ENCODE results near the gene RETREG3.

DNA sequence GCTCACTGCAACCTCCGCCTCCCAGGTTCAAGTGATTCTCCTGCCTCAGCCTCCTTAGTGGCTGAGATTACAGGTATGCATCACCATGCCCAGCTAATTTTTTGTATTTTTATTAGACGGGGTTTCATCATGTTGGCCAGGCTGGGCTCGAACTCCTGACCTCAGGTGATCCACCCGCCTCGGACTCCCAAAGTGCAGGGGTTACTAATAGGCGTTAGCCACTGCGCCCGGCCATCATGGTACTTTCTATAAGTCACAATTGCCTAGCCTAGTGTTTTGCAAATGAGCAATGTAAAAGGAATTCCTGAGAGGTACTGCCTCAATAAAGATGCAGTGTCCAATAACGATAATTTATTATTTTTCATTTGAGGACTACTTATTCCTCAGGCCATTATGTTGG, 17.8 kb downstream of the RETREG3 start:
- no peak for TF ChIP-seq TAF1 (IDR thresholded peaks at IDR 0.05; ENCODE audit: borderline replicate concordance, low read depth, low read length)
- no peak for TF ChIP-seq POLR2A (IDR thresholded peaks at IDR 0.05; ENCODE audit: low read depth, low read length)
- TF ChIP-seq POLR2AphosphoS5 (IDR thresholded peaks at IDR 0.05; ENCODE audit: low read depth, low read length) = no peak
